IPS DF 6.9 (cell line): ENCODE data around the gene BCORL1.

Experiments used
- DNase-seq: peaks from one replicate; pipeline ENCODE4 v3.0.0-alpha.2; 2013; ENCODE audit warnings: low read depth, low spot score
- H3K27ac ChIP-seq: one replicate; pipeline ENCODE4 v1.5.1; 2013; ENCODE audit warnings: low read length, control low read depth
- H3K27me3 ChIP-seq: 2 replicates; pipeline ENCODE4 v1.6.1; 2013; ENCODE audit warnings: mild to moderate bottlenecking, low read length; ENCODE audit not compliant: control insufficient read depth, insufficient read depth
- H3K36me3 ChIP-seq: 2 replicates; pipeline ENCODE4 v1.6.1; 2013; ENCODE audit warnings: low read length; ENCODE audit not compliant: control insufficient read depth, insufficient read depth
- H3K4me1 ChIP-seq: 2 replicates; pipeline ENCODE4 v1.6.1; 2013; ENCODE audit warnings: low read length; ENCODE audit not compliant: control insufficient read depth, insufficient read depth
- H3K4me3 ChIP-seq: 2 replicates; pipeline ENCODE4 v1.5.1; 2013; ENCODE audit warnings: mild to moderate bottlenecking, low read length
- H3K9me3 ChIP-seq: 2 replicates; pipeline ENCODE4 v1.6.1; 2013; ENCODE audit warnings: low read length, inconsistent platforms; ENCODE audit not compliant: control insufficient read depth, insufficient read depth
- WGBS: extraction: QIAGEN DNeasy Blood & Tissue Kit; methylation state at CpG from one replicate; pipeline ENCODE4 v1.1.7; 2013; ENCODE audit warnings: mixed read lengths, missing lambda C conversion rate; ENCODE audit not compliant: insufficient read length, insufficient coverage; 5-methylcytosine and 5-hydroxymethylcytosine counted together

BCORL1 gene

GRCh38 chrX:129983575-129984110 lies 1.2 kb downstream of the BCORL1 start:
- H3K4me1 ChIP-seq: peaks cover 4% of the 10 kb centered on the region; the same call in 1 of the 2 replicates
- WGBS: no CpG with 5 or more reads among the region's 48 CpGs
- no peak for DNase-seq

DNA sequence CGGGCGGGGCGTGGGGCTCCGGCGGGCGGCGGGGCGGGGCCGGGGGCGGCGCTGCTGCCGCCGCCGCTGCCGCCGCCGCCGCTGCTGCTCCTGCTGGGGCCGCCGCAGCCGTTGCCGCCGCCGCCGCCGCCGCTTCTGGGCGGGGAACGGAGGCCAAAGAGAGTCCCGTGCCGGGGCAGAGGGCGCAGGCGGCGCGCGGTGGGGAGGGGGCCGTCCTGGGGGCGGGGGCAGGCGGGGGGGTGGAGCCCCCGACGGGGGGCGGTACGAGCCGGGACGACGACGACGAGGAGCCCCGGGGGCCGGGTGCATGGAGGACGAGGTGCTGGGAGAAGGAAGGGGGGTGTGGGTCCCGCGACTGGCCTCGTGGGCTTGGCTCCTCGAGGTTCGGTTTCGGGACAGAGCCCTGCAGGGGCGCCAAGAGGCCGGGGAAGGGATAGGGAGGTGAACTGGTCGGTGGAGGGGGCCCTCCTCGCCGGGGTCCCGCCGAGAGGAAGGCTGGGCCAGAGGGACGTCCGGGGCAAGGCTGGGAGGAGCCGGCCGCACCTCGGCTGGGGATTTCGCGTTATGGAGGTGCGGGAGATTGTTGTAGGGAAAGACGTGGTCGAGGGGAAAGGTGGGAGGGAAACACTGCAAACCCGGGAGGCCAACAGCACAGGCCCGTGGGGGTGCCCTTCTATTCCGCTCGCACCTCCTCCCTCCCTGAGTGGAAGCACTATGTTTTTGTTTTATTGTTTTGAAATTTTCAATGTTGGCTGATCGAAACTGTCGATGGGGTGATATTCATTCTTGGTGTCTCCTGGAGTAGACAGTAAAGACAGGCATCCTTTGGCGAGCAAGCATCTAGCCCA lies 1.9 kb downstream of the BCORL1 start:
- Histone ChIP-seq H3K27me3 (peaks cover 20% of the 10 kb centered on the region), H3K27ac (no peak overlapping the region), H3K9me3 (no peaks in the 10 kb centered on the region), H3K36me3 (no peaks in the 10 kb centered on the region), H3K4me1 (peaks cover 4% of the 10 kb centered on the region; the same call in 1 of the 2 replicates), H3K4me3 (0 out of 2 replicates have a peak overlapping the region, but pooled peaks have one; percentile 69)
- no CpG with 5 or more reads among the region's 81 CpGs for WGBS
- no peak for DNase-seq

More at GRCh38 chrX:129983575-129984110, 1.2 kb downstream of the BCORL1 start:
- H3K4me3 ChIP-seq: no peak overlapping the region
- H3K9me3 ChIP-seq: no peaks in the 10 kb centered on the region
- peaks cover 24% of the 10 kb centered on the region for H3K27me3 ChIP-seq
- H3K27ac ChIP-seq: no peak overlapping the region
- no peaks in the 10 kb centered on the region for H3K36me3 ChIP-seq

DNA sequence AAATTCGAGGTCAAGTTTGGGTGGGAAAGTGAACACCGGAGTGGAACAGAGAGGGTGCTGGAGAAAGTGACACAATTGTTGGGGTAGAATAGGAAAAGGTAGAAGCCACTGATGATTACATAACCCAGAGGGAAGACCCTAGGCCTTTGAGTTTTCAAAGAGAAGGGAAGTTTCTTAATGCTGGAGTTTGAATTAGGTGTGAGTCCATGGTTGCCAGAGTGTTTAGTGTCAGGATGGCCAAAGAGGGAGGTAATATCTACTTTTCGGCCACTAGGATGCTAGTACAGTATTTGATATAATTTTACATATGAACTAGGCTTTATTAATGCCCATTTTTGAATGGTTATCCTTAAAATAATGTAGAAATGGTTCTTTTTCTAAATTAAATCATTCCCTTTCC lies 5.4 kb downstream of the BCORL1 start:
- Histone ChIP-seq H3K4me3 (no peak overlapping the region), H3K27me3 (peaks cover 9% of the 10 kb centered on the region; the same call in 1 of the 2 replicates), H3K27ac (no peak overlapping the region), H3K9me3 (no peaks in the 10 kb centered on the region), H3K4me1 (0 out of 2 replicates have a peak, but pooled peaks cover 3% of the 10 kb centered on the region), H3K36me3 (no peaks in the 10 kb centered on the region)
- no peak for DNase-seq
- WGBS: no CpG with 5 or more reads among the region's 3 CpGs

DNA sequence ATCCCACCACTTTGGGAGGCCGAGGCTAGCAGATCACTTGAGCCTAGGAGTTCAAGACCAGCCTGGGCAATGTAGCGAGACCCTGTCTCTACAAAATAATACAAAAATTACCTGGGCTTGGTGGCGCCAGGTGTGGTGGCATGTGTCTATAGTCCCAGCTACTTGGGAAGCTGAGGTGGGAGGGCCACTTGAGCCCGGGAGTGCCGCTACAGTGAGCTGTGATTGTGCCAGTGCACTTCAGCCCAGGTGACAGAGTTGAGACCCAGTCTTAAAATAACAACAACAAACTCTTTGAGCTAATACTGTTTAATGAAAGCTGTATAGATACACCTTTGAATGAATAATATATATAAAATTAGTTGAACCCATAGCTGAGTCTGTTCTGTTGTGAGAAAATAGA lies 9.7 kb downstream of the BCORL1 start:
- no CpG with 5 or more reads among the region's 5 CpGs for WGBS
- DNase-seq: no peak

DNA sequence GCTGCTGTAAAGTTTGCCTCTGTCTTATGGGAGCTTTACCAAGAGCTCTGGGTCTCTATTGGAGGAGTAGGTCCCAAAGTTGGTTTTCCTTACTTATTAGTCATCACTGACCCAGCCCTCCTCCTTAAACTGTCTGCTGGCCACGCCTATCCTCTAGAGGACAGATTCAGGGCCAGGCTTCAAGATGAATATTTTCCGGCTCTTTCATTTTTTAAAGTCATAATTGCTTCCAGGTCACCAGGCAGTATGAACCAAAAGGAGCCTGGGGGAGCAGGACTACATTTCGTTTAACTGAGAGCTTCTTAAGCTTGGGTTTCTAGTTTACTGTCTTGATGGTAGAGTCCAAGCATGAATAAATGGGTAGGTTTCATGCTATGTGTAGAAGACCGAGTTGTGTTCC lies 13.7 kb downstream of the BCORL1 start:
- H3K4me3 ChIP-seq: no peak overlapping the region
- WGBS: no CpG with 5 or more reads among the region's 4 CpGs
- H3K27ac ChIP-seq: no peak overlapping the region
- H3K27me3 ChIP-seq: no peaks in the 10 kb centered on the region
- no peaks in the 10 kb centered on the region for H3K36me3 ChIP-seq
- no peaks in the 10 kb centered on the region for H3K9me3 ChIP-seq
- DNase-seq: no peak
- H3K4me1 ChIP-seq: no peaks in the 10 kb centered on the region

More for the DNA sequence above, 9.7 kb downstream of the BCORL1 start:
- Histone ChIP-seq H3K4me3 (no peak overlapping the region), H3K4me1 (no peaks in the 10 kb centered on the region), H3K27me3 (no peaks in the 10 kb centered on the region), H3K27ac (no peak overlapping the region), H3K9me3 (no peaks in the 10 kb centered on the region), H3K36me3 (no peaks in the 10 kb centered on the region)

DNA sequence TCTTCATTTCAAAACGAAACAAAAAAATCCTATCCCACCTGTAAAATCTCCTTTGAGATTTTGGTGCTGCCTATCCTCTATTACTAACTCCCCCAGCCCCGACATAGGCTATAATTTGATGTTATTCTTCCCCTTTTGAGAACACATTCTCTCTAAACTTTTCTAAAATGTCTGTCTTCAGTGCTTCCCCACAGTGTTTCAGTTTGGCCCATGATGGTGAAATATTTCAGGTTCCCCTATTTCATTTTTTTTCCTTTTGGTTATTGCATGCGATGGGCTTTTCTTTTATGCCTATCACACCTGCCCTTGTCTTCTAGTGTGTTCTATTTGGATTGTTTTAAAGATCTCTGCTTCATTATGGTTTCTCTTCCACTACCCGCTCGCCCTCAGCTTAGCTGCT lies 14.7 kb downstream of the BCORL1 start:
- Histone ChIP-seq H3K9me3 (no peaks in the 10 kb centered on the region), H3K27me3 (no peaks in the 10 kb centered on the region), H3K36me3 (no peaks in the 10 kb centered on the region), H3K4me1 (no peaks in the 10 kb centered on the region; the same call in 1 of the 2 replicates), H3K4me3 (no peak overlapping the region), H3K27ac (no peak overlapping the region)
- WGBS: no CpG with 5 or more reads among the region's 5 CpGs
- no peak for DNase-seq

GRCh38 chrX:129998021-129998420 lies 15.6 kb downstream of the BCORL1 start:
- Histone ChIP-seq H3K27ac (no peak overlapping the region), H3K9me3 (no peaks in the 10 kb centered on the region), H3K4me1 (no peaks in the 10 kb centered on the region; the same call in 1 of the 2 replicates), H3K36me3 (no peaks in the 10 kb centered on the region), H3K4me3 (no peak overlapping the region), H3K27me3 (no peaks in the 10 kb centered on the region)
- DNase-seq: no peak
- no CpG with 5 or more reads among the region's 3 CpGs for WGBS

GRCh38 chrX:130001893-130002292 lies 19.5 kb downstream of the BCORL1 start:
- H3K4me3 ChIP-seq: no peak overlapping the region
- H3K9me3 ChIP-seq: no peaks in the 10 kb centered on the region
- H3K27me3 ChIP-seq: no peaks in the 10 kb centered on the region
- no peak for DNase-seq
- no peaks in the 10 kb centered on the region for H3K36me3 ChIP-seq
- no peak overlapping the region for H3K27ac ChIP-seq
- WGBS: no CpG with 5 or more reads among the region's 6 CpGs
- H3K4me1 ChIP-seq: no peaks in the 10 kb centered on the region; the same call in 1 of the 2 replicates

DNA sequence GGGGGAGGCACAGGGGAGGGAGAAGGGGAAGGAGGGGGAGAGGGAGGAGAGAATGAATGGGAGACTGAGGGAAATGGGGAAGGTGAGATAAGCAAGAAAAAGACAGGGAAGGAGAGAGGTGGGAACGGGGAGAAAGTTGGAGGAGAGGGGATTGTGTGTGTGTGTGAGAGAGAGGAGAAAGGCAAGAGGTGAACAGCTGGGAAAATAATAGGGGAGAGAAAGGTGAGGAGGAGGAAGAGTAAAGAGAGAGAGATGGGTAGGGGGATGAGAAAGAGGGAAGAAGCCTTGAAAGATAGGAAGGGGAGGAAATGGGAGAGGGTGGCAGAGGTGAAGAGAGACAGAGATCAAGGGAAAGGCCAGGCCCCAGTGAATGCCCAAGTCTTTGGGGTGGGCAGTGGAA lies 20.1 kb downstream of the BCORL1 start:
- H3K9me3 ChIP-seq: no peaks in the 10 kb centered on the region
- no peaks in the 10 kb centered on the region; the same call in 1 of the 2 replicates for H3K4me1 ChIP-seq
- no peak for DNase-seq
- H3K27ac ChIP-seq: no peak overlapping the region
- H3K36me3 ChIP-seq: no peaks in the 10 kb centered on the region
- 100% methylated on average over 1 of the region's 1 CpG for WGBS
- H3K27me3 ChIP-seq: no peaks in the 10 kb centered on the region
- no peak overlapping the region for H3K4me3 ChIP-seq

DNA sequence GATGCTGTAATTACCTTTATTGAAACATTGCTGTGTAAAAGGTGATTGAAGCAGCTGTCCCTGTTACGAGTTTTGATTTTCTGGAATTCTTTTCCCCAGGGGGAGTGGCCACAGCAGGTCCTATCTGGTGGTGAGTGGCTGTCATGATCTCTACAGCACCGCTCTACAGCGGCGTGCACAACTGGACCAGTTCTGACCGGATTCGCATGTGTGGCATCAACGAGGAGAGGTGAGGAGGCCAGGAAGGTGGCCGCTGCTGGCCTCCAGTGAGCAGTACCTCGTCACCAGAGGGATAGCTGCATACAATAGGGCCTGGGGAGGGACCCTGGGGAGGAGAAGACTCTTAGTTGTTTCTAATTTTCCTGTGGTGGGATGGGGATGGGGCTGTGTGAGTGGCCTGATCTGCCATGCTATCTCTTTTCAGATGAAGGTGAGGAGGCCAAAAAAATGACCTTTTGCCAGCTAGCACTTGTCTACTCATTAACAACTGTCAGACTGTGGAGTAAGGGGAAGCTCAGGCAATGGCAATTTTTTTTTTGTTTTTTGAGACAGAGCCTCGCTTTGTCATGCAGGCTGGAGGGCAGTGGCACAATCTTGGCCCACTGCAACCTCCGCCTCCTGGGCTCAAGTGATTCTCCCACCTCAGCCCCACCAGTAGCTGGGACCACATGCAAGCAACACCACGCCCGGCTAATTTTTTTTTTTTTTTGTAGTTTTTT lies 22.8 kb downstream of the BCORL1 start:
- no peak overlapping the region for H3K27ac ChIP-seq
- H3K9me3 ChIP-seq: no peaks in the 10 kb centered on the region
- no CpG with 5 or more reads among the region's 13 CpGs for WGBS
- DNase-seq: no peak
- no peaks in the 10 kb centered on the region for H3K36me3 ChIP-seq
- no peaks in the 10 kb centered on the region; the same call in 1 of the 2 replicates for H3K4me1 ChIP-seq
- H3K27me3 ChIP-seq: no peaks in the 10 kb centered on the region
- H3K4me3 ChIP-seq: no peak overlapping the region
